ENCODE measurements around the gene KIF5A.
A peak's percentile ranks its signal among the peaks of the same experiment; 100 is the strongest.

Gene KIF5A

DNA sequence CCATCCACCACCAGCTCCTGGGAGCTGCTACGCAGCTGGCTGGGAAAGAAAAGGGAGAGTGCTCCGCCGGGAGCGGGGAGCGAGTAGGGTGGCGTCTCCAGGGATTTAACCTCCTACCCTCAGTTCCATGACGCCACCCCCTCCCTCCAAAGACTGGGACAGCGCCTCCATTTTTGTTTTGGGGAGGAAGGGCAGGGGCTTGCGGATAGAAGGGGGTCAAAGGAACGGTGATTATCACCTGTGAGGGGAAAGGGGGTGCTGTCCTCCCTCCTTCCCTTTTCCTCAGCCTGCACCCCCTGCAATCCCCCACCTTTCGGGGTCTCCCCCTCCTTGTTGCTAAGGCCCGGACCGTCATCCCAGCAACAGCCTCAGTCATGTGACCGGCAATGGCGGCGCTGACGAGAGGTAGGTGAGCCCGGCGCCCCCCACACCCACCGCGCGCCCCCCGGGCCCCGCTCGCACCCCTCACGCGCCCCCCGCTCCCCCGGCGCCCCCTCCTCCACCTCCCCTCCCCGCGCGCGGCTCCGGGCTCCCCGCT is 54.7 kb downstream of the KIF5A start, which contains the start of gene DTX3:
Gene DTX3 (plus strand): TSS at position 371 of the 538 bp plus-strand sequence. CDS start 1,694 bp downstream, outside the sequence.
- H3K79me2 ChIP-seq (ENCODE audit: insufficient read depth, low read length): no peaks in the 10 kb centered on the region
- TF ChIP-seq EZH2 (IDR thresholded peaks at IDR 0.05; ENCODE audit: borderline replicate concordance, low read length): no peak
- TF ChIP-seq, protein P1, sequence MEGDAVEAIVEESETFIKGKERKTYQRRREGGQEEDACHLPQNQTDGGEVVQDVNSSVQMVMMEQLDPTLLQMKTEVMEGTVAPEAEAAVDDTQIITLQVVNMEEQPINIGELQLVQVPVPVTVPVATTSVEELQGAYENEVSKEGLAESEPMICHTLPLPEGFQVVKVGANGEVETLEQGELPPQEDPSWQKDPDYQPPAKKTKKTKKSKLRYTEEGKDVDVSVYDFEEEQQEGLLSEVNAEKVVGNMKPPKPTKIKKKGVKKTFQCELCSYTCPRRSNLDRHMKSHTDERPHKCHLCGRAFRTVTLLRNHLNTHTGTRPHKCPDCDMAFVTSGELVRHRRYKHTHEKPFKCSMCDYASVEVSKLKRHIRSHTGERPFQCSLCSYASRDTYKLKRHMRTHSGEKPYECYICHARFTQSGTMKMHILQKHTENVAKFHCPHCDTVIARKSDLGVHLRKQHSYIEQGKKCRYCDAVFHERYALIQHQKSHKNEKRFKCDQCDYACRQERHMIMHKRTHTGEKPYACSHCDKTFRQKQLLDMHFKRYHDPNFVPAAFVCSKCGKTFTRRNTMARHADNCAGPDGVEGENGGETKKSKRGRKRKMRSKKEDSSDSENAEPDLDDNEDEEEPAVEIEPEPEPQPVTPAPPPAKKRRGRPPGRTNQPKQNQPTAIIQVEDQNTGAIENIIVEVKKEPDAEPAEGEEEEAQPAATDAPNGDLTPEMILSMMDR (IDR thresholded peaks at IDR 0.05; ENCODE audit: low read length): no peak
- peaks cover 19% of the 10 kb centered on the region; the same call in 1 of the 2 replicates for H3K36me3 ChIP-seq (ENCODE audit: insufficient read depth, low read length)
- H3K4me2 ChIP-seq (ENCODE audit: low read length): peak within 1 kb of the TSS; percentile 94
- H3K9me2 ChIP-seq (ENCODE audit: low read depth, low read length): no peaks in the 10 kb centered on the region
- H3K9me3 ChIP-seq (ENCODE audit: low read length): no peaks in the 10 kb centered on the region
- peak within 1 kb of the TSS; percentile 72 for H3K9ac ChIP-seq (ENCODE audit: low read length)
- no peaks in the 10 kb centered on the region for H3K27me3 ChIP-seq (ENCODE audit: insufficient read depth, low read length)
- H3K27ac ChIP-seq (ENCODE audit: low read depth, low read length, poor library complexity, severe bottlenecking): no peak within 1 kb of the TSS
- peaks cover 16% of the 10 kb centered on the region for H3K4me1 ChIP-seq (ENCODE audit: insufficient read depth, low read length, severe bottlenecking)
- H4K20me1 ChIP-seq (ENCODE audit: insufficient read depth, low read length): no peaks in the 10 kb centered on the region
- peak within 1 kb of the TSS; percentile 70 for H3K4me3 ChIP-seq (ENCODE audit: low read depth, low read length, poor library complexity, severe bottlenecking)
- H3F3A ChIP-seq (ENCODE audit: insufficient read depth, low read length): no peaks in the 10 kb centered on the region
- H2AFZ ChIP-seq (ENCODE audit: low read length): 0 out of 2 replicates have a peak within 1 kb of the TSS, but pooled peaks have one; percentile 19

DNA sequence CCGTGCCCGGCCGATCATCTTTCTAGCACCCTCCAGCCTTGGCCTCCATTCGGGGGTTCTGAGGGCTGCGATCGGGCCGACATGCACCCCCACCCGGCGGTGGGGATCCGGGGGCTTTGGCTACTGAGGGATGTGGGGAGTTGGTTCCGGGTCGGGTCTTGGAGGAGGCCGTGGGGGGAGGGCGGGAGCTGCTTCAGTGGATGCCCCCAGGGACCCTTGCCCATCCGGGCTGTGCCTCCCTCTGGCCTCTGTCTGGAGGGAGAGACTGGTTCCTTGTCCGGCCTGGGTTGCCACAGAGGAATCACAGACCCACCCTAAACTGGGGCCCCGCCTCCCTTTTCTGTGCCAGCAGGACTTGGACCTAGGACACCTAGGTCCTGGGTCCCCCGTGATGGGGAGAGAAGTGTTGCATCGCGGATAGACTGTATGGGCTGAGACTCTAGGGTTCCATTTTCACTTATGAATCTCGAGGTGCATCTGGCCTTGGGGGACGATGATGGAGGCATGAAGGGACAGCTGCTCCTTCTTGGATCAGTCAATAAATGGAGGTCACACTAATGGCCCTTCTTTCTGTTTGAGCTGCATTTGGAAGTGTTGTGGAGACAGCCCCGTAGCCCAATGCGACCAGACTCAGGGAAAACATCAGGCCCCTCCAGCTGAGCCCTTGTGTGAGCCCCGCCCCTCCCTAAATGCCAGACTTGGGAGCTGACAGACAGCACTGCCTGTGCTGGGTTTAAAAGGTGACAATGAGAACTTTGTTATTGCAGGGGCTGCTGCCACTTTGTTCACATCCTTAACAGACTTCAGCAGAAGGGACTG is 55.4 kb downstream of the KIF5A start:
- H3K4me2 ChIP-seq (ENCODE audit: low read length): peak overlapping the region; percentile 94

DNA sequence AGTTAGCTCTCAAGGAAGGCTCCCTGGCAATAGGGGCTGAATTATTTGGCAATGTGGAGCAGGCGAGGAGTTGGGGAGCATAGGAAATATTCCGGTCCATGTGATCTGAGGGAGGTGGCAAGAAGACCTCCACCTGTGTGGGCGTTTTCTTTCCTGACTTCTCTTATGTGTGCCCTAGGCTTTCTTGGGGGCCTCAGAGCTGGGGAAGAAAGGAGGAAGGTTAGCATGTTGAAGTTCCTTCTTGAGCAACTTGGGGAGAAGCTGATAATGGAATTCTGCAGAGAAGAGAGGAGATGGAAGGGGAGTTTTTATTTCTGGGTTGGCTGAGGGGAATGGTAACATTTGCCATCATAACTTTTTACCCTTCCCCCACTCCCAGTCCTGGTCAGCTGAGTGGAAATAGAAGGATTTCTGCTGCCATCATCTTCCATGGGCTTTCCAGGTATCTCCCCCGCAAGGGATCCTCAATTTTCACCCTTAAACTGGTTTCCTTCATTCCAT is 56.0 kb downstream of the KIF5A start:
- H2AFZ ChIP-seq (ENCODE audit: low read length): no peak overlapping the region

More for the DNA sequence above, 55.4 kb downstream of the KIF5A start:
- H3K9ac ChIP-seq (ENCODE audit: low read length): peak overlapping the region; percentile 72
- H3K27me3 ChIP-seq (ENCODE audit: insufficient read depth, low read length): no peaks in the 10 kb centered on the region
- TF ChIP-seq EZH2 (IDR thresholded peaks at IDR 0.05; ENCODE audit: borderline replicate concordance, low read length): no peak
- H3K79me2 ChIP-seq (ENCODE audit: insufficient read depth, low read length): no peaks in the 10 kb centered on the region
- no peak overlapping the region for H2AFZ ChIP-seq (ENCODE audit: low read length)
- H3K4me1 ChIP-seq (ENCODE audit: insufficient read depth, low read length, severe bottlenecking): peaks cover 16% of the 10 kb centered on the region
- H3K9me3 ChIP-seq (ENCODE audit: low read length): no peaks in the 10 kb centered on the region
- peak overlapping the region; percentile 70 for H3K4me3 ChIP-seq (ENCODE audit: low read depth, low read length, poor library complexity, severe bottlenecking)
- no peaks in the 10 kb centered on the region for H4K20me1 ChIP-seq (ENCODE audit: insufficient read depth, low read length)
- no peaks in the 10 kb centered on the region for H3F3A ChIP-seq (ENCODE audit: insufficient read depth, low read length)
- peaks cover 14% of the 10 kb centered on the region; the same call in 1 of the 2 replicates for H3K36me3 ChIP-seq (ENCODE audit: insufficient read depth, low read length)
- H3K9me2 ChIP-seq (ENCODE audit: low read depth, low read length): no peaks in the 10 kb centered on the region
- H3K27ac ChIP-seq (ENCODE audit: low read depth, low read length, poor library complexity, severe bottlenecking): no peak overlapping the region

More for the DNA sequence above, 56.0 kb downstream of the KIF5A start:
- Histone ChIP-seq H3K4me1 (ENCODE audit: insufficient read depth, low read length, severe bottlenecking) (peaks cover 16% of the 10 kb centered on the region), H3K9ac (ENCODE audit: low read length) (no peak overlapping the region; the same call in 1 of the 2 replicates), H3F3A (ENCODE audit: insufficient read depth, low read length) (no peaks in the 10 kb centered on the region), H3K4me2 (ENCODE audit: low read length) (peak overlapping the region; percentile 94), H3K4me3 (ENCODE audit: low read depth, low read length, poor library complexity, severe bottlenecking) (peak overlapping the region; percentile 70), H3K9me3 (ENCODE audit: low read length) (no peaks in the 10 kb centered on the region), H3K9me2 (ENCODE audit: low read depth, low read length) (no peaks in the 10 kb centered on the region), H3K79me2 (ENCODE audit: insufficient read depth, low read length) (no peaks in the 10 kb centered on the region), H3K27me3 (ENCODE audit: insufficient read depth, low read length) (no peaks in the 10 kb centered on the region), H3K27ac (ENCODE audit: low read depth, low read length, poor library complexity, severe bottlenecking) (no peak overlapping the region), H4K20me1 (ENCODE audit: insufficient read depth, low read length) (no peaks in the 10 kb centered on the region), H3K36me3 (ENCODE audit: insufficient read depth, low read length) (peaks cover 14% of the 10 kb centered on the region; the same call in 1 of the 2 replicates)
- TF ChIP-seq EZH2 (IDR thresholded peaks at IDR 0.05; ENCODE audit: borderline replicate concordance, low read length): no peak
- TF ChIP-seq, protein P1 (IDR thresholded peaks at IDR 0.05; ENCODE audit: low read length): no peak

All from OCI-LY1 (cell line).